ENCODE measurements around the gene ETNK1.

DNA sequence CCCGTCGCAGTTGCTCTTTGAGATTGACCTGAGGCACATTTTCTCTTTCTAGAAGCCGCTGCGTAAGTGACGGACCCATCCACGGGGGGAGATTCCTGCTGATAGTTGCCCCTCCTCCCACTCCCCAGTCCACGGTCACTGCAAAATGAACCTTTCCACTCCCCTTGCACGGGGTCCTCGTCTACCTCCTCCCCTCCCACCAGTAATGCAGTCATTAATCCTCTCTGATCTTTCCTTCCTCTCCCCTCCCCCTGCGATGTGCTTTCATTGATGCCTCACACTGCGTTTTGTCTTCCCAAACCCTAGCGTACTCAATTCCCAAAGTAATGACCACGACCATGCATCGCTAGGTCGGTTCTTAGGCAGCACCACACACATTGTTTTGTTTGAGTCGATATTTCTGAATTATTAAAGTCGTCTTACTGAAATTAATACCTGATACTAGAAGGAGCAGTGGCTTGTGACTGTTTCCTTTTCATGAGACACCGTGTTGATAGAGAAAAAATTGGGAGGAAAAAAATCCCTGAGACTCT lies 857 bp downstream of the ETNK1 start:
- TF ChIP-seq, protein P1, sequence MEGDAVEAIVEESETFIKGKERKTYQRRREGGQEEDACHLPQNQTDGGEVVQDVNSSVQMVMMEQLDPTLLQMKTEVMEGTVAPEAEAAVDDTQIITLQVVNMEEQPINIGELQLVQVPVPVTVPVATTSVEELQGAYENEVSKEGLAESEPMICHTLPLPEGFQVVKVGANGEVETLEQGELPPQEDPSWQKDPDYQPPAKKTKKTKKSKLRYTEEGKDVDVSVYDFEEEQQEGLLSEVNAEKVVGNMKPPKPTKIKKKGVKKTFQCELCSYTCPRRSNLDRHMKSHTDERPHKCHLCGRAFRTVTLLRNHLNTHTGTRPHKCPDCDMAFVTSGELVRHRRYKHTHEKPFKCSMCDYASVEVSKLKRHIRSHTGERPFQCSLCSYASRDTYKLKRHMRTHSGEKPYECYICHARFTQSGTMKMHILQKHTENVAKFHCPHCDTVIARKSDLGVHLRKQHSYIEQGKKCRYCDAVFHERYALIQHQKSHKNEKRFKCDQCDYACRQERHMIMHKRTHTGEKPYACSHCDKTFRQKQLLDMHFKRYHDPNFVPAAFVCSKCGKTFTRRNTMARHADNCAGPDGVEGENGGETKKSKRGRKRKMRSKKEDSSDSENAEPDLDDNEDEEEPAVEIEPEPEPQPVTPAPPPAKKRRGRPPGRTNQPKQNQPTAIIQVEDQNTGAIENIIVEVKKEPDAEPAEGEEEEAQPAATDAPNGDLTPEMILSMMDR (conservative IDR thresholded peaks at IDR 0.05; ENCODE audit: low read length), result no peak
- TF ChIP-seq EZH2phosphoT487 (IDR thresholded peaks at IDR 0.05; ENCODE audit: borderline replicate concordance, low read depth, low read length), result no peak

Measured in OCI-LY7 (cell line).